GM12801 (cell line): ENCODE measurements around the gene NUMB.

ENCODE experiments used
- CTCF ChIP-seq: IDR thresholded peaks from one replicate; pipeline ENCODE4 v1.5.1; 2011; ENCODE audit warnings: control low read depth; ENCODE audit not compliant: insufficient read length; ENCODE audit errors: extremely low read depth

NUMB gene

GRCh38 chr14:73235531-73236155, 222.7 kb downstream of the NUMB start:
- no peak for TF ChIP-seq CTCF

- TF ChIP-seq CTCF: no peak
Measured at GRCh38 chr14:73234586-73235394, 223.6 kb downstream of the NUMB start.

GRCh38 chr14:73234029-73234428, 224.3 kb downstream of the NUMB start:
- TF ChIP-seq CTCF: no peak

GRCh38 chr14:73233564-73233963, 224.8 kb downstream of the NUMB start:
- TF ChIP-seq CTCF: no peak

- no peak for TF ChIP-seq CTCF
Measured at GRCh38 chr14:73232984-73233383, 225.4 kb downstream of the NUMB start.

GRCh38 chr14:73231981-73232851, 226.1 kb downstream of the NUMB start:
- no peak for TF ChIP-seq CTCF

GRCh38 chr14:73230051-73230450, 228.3 kb downstream of the NUMB start:
- TF ChIP-seq CTCF: no peak
